Measurements from ENCODE around the gene PLA2R1. TPM values are rescaled to one million over a fixed set of nuclear protein-coding genes. Genes with fewer than 3 reads are reported as not detected.

Gene PLA2R1
- total RNA-seq, 1 experiment from 2014 or later: 1.1 TPM

GRCh38 chr2:159960414-159960813, 102.0 kb downstream of the PLA2R1 start (continued):
- TF ChIP-seq ZBTB43 (CRISPR knock-in tag; IDR thresholded peaks at IDR 0.05): no peak
- no peak for TF ChIP-seq RORB (CRISPR knock-in tag; IDR thresholded peaks at IDR 0.05)

GRCh38 chr2:159959136-159959535, 103.3 kb downstream of the PLA2R1 start:
- TF ChIP-seq CBFB (CRISPR knock-in tag; IDR thresholded peaks at IDR 0.05; ENCODE audit: low read depth): no peak
- no peak for TF ChIP-seq ERG (CRISPR knock-in tag; IDR thresholded peaks at IDR 0.05)
- no peak for TF ChIP-seq AFF4 (CRISPR knock-in tag; IDR thresholded peaks at IDR 0.05; ENCODE audit: borderline replicate concordance)
- POLR2A ChIA-PET: no interaction called here
- H3K27ac Mint-ChIP-seq: no peak overlapping the region
- H3K27me3 Mint-ChIP-seq (ENCODE audit: low read depth): no peaks in the 10 kb centered on the region
- DNase-seq (ENCODE audit: low spot score): no peak
- H3K4me1 Mint-ChIP-seq: peaks cover 16% of the 10 kb centered on the region
- H3K9me3 Mint-ChIP-seq: peaks cover 4% of the 10 kb centered on the region; the same call in 1 of the 2 replicates
- no peak overlapping the region for H3K4me3 Mint-ChIP-seq
- ATAC-seq: no peak
- CTCF ChIA-PET: no interaction called here
- no peaks in the 10 kb centered on the region for H3K36me3 Mint-ChIP-seq

- Mint-ChIP-seq H3K36me3 (no peaks in the 10 kb centered on the region), H3K4me1 (0 out of 2 replicates have a peak, but pooled peaks cover 2% of the 10 kb centered on the region), H3K9me3 (peaks cover 4% of the 10 kb centered on the region; the same call in 1 of the 2 replicates), H3K4me3 (no peak overlapping the region), H3K27ac (no peak overlapping the region), H3K27me3 (ENCODE audit: low read depth) (no peaks in the 10 kb centered on the region)
- ATAC-seq (no peak), DNase-seq (ENCODE audit: low spot score) (no peak)
- TF ChIP-seq E2F1 (CRISPR knock-in tag; IDR thresholded peaks at IDR 0.05) (no peak), MLX (CRISPR knock-in tag; IDR thresholded peaks at IDR 0.05) (no peak), ESRRA (CRISPR knock-in tag; IDR thresholded peaks at IDR 0.05; ENCODE audit: borderline replicate concordance) (no peak), OVOL2 (CRISPR knock-in tag; IDR thresholded peaks at IDR 0.05; ENCODE audit: borderline replicate concordance) (no peak)
- POLR2A ChIA-PET: no interaction called here
- CTCF ChIA-PET: interaction anchor here (1.0 kb wide), 1 partner anchor 32 kb away, joined by 3 read pairs; no protein-coding TSS in a partner anchor
Measured at GRCh38 chr2:159953136-159953823, 109.1 kb downstream of the PLA2R1 start.

- Mint-ChIP-seq H3K27ac (no peak overlapping the region), H3K4me3 (no peak overlapping the region), H3K36me3 (no peaks in the 10 kb centered on the region), H3K9me3 (peaks cover 4% of the 10 kb centered on the region; the same call in 1 of the 2 replicates), H3K4me1 (peaks cover 5% of the 10 kb centered on the region; the same call in 1 of the 2 replicates), H3K27me3 (ENCODE audit: low read depth) (no peaks in the 10 kb centered on the region)
- POLR2A ChIA-PET: no interaction called here
- ATAC-seq: no peak
- CTCF ChIA-PET: no interaction called here
- no peak for DNase-seq (ENCODE audit: low spot score)
- TF ChIP-seq HMGA2 (CRISPR knock-in tag; IDR thresholded peaks at IDR 0.05) (no peak), ATF2 (CRISPR knock-in tag; IDR thresholded peaks at IDR 0.05; ENCODE audit: borderline replicate concordance, low read depth) (no peak), ZNF425 (CRISPR knock-in tag; conservative IDR thresholded peaks at IDR 0.05) (no peak), PREB (CRISPR knock-in tag; IDR thresholded peaks at IDR 0.05; ENCODE audit: borderline replicate concordance) (no peak)
Measured at GRCh38 chr2:159946326-159946999, 116.0 kb downstream of the PLA2R1 start.

Measured in WTC11 (cell line).